ENCODE measurements around the gene KDM5B.

DNA sequence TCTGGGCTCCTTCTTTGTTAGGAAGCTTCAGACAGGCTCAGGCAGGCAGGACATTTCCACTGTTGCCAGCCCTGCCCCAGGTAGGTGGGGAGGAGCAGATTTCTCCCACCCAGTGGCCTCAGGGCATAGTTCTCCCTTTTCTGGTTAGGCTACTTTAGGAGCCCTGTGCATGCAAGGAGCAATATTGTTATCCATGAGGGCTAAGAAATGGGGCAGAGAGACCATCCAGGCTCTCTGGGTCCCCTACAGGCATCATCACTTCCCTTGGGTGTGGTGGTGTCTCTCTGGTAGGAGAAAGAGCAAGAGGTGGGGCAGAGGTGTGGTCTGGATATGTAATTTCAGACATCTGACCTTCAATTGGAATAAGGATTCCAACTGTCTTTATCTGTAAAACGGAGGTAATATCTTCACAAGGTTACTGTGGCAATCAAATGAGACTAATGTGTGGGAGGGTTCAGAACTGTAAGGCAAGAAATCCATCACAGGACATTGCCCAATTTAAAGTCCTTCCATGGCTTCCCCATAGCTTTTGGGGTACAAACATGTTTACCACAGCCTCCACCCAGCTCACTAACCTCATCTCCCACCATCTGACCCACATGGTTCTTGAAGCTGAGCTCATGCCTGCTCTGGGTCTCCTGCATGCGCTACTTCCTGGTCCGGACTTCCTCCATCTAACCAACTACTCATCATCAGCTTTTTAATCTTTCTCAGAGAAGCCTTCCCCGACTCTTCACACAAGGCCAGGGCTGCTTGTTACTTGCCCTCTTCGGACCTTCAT is 28.6 kb upstream of the KDM5B start:
- TF ChIP-seq, protein P1, sequence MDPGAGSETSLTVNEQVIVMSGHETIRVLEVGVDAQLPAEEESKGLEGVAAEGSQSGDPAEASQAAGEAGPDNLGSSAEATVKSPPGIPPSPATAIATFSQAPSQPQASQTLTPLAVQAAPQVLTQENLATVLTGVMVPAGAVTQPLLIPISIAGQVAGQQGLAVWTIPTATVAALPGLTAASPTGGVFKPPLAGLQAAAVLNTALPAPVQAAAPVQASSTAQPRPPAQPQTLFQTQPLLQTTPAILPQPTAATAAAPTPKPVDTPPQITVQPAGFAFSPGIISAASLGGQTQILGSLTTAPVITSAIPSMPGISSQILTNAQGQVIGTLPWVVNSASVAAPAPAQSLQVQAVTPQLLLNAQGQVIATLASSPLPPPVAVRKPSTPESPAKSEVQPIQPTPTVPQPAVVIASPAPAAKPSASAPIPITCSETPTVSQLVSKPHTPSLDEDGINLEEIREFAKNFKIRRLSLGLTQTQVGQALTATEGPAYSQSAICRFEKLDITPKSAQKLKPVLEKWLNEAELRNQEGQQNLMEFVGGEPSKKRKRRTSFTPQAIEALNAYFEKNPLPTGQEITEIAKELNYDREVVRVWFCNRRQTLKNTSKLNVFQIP (CRISPR knock-in tag; IDR thresholded peaks at IDR 0.05; ENCODE audit: borderline replicate concordance, low read depth), result no peak
- TF ChIP-seq ZFP3 (CRISPR knock-in tag; IDR thresholded peaks at IDR 0.05) (no peak), ZNF8 (CRISPR knock-in tag; IDR thresholded peaks at IDR 0.05) (no peak), PPARA (CRISPR knock-in tag; IDR thresholded peaks at IDR 0.05; ENCODE audit: borderline replicate concordance) (no peak), RARB (CRISPR knock-in tag; IDR thresholded peaks at IDR 0.05) (no peak), ARNTL (CRISPR knock-in tag; IDR thresholded peaks at IDR 0.05; ENCODE audit: borderline replicate concordance, low read depth) (no peak), TOX (CRISPR knock-in tag; IDR thresholded peaks at IDR 0.05; ENCODE audit: borderline replicate concordance) (no peak), SNAI2 (CRISPR knock-in tag; IDR thresholded peaks at IDR 0.05) (no peak), ZNF565 (CRISPR knock-in tag; conservative IDR thresholded peaks at IDR 0.05; ENCODE audit: low read depth) (no peak), ZNF70 (CRISPR knock-in tag; IDR thresholded peaks at IDR 0.05) (no peak), CSDC2 (CRISPR knock-in tag; IDR thresholded peaks at IDR 0.05) (no peak), TCF4 (CRISPR knock-in tag; IDR thresholded peaks at IDR 0.05; ENCODE audit: borderline replicate concordance) (no peak)
- TF ChIP-seq, protein P2, sequence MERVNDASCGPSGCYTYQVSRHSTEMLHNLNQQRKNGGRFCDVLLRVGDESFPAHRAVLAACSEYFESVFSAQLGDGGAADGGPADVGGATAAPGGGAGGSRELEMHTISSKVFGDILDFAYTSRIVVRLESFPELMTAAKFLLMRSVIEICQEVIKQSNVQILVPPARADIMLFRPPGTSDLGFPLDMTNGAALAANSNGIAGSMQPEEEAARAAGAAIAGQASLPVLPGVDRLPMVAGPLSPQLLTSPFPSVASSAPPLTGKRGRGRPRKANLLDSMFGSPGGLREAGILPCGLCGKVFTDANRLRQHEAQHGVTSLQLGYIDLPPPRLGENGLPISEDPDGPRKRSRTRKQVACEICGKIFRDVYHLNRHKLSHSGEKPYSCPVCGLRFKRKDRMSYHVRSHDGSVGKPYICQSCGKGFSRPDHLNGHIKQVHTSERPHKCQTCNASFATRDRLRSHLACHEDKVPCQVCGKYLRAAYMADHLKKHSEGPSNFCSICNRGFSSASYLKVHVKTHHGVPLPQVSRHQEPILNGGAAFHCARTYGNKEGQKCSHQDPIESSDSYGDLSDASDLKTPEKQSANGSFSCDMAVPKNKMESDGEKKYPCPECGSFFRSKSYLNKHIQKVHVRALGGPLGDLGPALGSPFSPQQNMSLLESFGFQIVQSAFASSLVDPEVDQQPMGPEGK (CRISPR knock-in tag; IDR thresholded peaks at IDR 0.05; ENCODE audit: borderline replicate concordance), result no peak
- TF ChIP-seq, protein P3, sequence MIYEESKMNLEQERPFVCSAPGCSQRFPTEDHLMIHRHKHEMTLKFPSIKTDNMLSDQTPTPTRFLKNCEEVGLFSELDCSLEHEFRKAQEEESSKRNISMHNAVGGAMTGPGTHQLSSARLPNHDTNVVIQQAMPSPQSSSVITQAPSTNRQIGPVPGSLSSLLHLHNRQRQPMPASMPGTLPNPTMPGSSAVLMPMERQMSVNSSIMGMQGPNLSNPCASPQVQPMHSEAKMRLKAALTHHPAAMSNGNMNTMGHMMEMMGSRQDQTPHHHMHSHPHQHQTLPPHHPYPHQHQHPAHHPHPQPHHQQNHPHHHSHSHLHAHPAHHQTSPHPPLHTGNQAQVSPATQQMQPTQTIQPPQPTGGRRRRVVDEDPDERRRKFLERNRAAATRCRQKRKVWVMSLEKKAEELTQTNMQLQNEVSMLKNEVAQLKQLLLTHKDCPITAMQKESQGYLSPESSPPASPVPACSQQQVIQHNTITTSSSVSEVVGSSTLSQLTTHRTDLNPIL (CRISPR knock-in tag; IDR thresholded peaks at IDR 0.05; ENCODE audit: low read depth), result no peak

Measured in SK-N-SH treated with all-trans-retinoic acid at 6 μM for 48 hours (cell line).